ENCODE data around the gene ZFHX3.
"Not testable (repeated sequence)": the region's sequence is repeated elsewhere in the genome, so short reads cannot be mapped to it uniquely, and the experiment has no call there.

ZFHX3 gene

GRCh38 chr16:72995882-72996270 lies 52.1 kb downstream of the ZFHX3 start:
- DNase-seq (ENCODE audit: low read depth): not testable (repeated sequence)

GRCh38 chr16:72995151-72995881 lies 52.6 kb downstream of the ZFHX3 start:
- no peak for DNase-seq (ENCODE audit: low read depth)

GRCh38 chr16:72992142-72992601 lies 55.8 kb downstream of the ZFHX3 start:
- no peak for DNase-seq (ENCODE audit: low read depth)

GRCh38 chr16:72991644-72992043 lies 56.3 kb downstream of the ZFHX3 start:
- no peak for DNase-seq (ENCODE audit: low read depth)

- no peak for DNase-seq (ENCODE audit: low read depth)
These were observed 56.7 kb downstream of the ZFHX3 start for GRCh38 chr16:72991211-72991610.

GRCh38 chr16:72990571-72990970 lies 57.4 kb downstream of the ZFHX3 start:
- no peak for DNase-seq (ENCODE audit: low read depth)

GRCh38 chr16:72989579-72990551 lies 58.1 kb downstream of the ZFHX3 start:
- DNase-seq (ENCODE audit: low read depth): no peak

GRCh38 chr16:72989203-72989578 lies 58.7 kb downstream of the ZFHX3 start:
- DNase-seq (ENCODE audit: low read depth): not testable (repeated sequence)

GRCh38 chr16:72988569-72988968 lies 59.4 kb downstream of the ZFHX3 start:
- no peak for DNase-seq (ENCODE audit: low read depth)

- DNase-seq (ENCODE audit: low read depth): no peak
These were observed 60.4 kb downstream of the ZFHX3 start for GRCh38 chr16:72987480-72987901.

- DNase-seq (ENCODE audit: low read depth): no peak
These were observed 61.9 kb downstream of the ZFHX3 start for GRCh38 chr16:72985995-72986394.

GRCh38 chr16:72985148-72985941 lies 62.6 kb downstream of the ZFHX3 start:
- no peak for DNase-seq (ENCODE audit: low read depth)

- no peak for DNase-seq (ENCODE audit: low read depth)
These were observed 64.1 kb downstream of the ZFHX3 start for GRCh38 chr16:72983728-72984350.

GRCh38 chr16:72983241-72983640 lies 64.7 kb downstream of the ZFHX3 start:
- DNase-seq (ENCODE audit: low read depth): no peak

GRCh38 chr16:72979974-72980373 lies 68.0 kb downstream of the ZFHX3 start:
- no peak for DNase-seq (ENCODE audit: low read depth)

GRCh38 chr16:72978212-72978611 lies 69.7 kb downstream of the ZFHX3 start:
- DNase-seq (ENCODE audit: low read depth): no peak

- no peak for DNase-seq (ENCODE audit: low read depth)
These were observed 70.8 kb downstream of the ZFHX3 start for GRCh38 chr16:72977127-72977526.

- DNase-seq (ENCODE audit: low read depth): no peak
These were observed 71.4 kb downstream of the ZFHX3 start for GRCh38 chr16:72976438-72977064.

GRCh38 chr16:72975809-72976437 lies 72.0 kb downstream of the ZFHX3 start:
- no peak for DNase-seq (ENCODE audit: low read depth)

GRCh38 chr16:72974142-72974769 lies 73.7 kb downstream of the ZFHX3 start:
- no peak for DNase-seq (ENCODE audit: low read depth)

All from activated T-helper 9 cell treated with anti-CD3 and anti-CD28 coated beads, Interleukin-2, amount 50 U/mL, for 16 hours (primary cell).